Right atrium auricular region (tissue), 2 donors: ENCODE results near the gene ADPRHL1. TPM values are rescaled to one million over a fixed set of nuclear protein-coding genes. Genes with fewer than 3 reads are reported as not detected.
A peak's percentile ranks its signal among the peaks of the same experiment; 100 is the strongest.
"Not testable (repeated sequence)": the region's sequence is repeated elsewhere in the genome, so short reads cannot be mapped to it uniquely, and the experiment has no call there.

Experiments used
- DNase-seq: peaks from one replicate; pipeline ENCODE4 v3.0.0-alpha.2; 2019; ENCODE audit warnings: low spot score
- H3K27ac ChIP-seq, 2 donors: fragments of 200-600 bp; sonication (generic); 1 replicate in 1 of 2; 2 replicates in 1 of 2; pipeline ENCODE4 v1.5.1; 2016 to 2019
- H3K27me3 ChIP-seq, 2 donors: fragments of 200-600 bp; sonication (generic); one replicate each; pipeline versions ENCODE4 v1.5.1 to v1.6.0; 2017 to 2019
- H3K36me3 ChIP-seq: fragments of 200-600 bp; sonication (generic); one replicate; pipeline ENCODE4 v1.5.1; 2016
- H3K4me1 ChIP-seq, 2 donors: fragments of 200-600 bp; sonication (generic); one replicate each; pipeline versions ENCODE4 v1.5.1 to v1.6.0; 2017 to 2019
- H3K4me3 ChIP-seq, 2 donors: fragments of 200-600 bp; sonication (generic); 1 replicate in 1 of 2; 2 replicates in 1 of 2; pipeline ENCODE4 v1.5.1; 2017 to 2019; ENCODE audit warnings: mild to moderate bottlenecking in 1 of 2, moderate library complexity in 1 of 2
- H3K9me3 ChIP-seq, 2 donors: fragments of 200-600 bp; sonication (generic); one replicate each; pipeline ENCODE4 v1.5.1; 2019
- CTCF ChIP-seq, 2 donors: fragments of 200-600 bp; sonication (generic); IDR thresholded peaks; one replicate each; pipeline ENCODE4 v1.5.1; 2019; ENCODE audit warnings: antibody characterized with exemption in 2 of 2
- total RNA-seq, 2 donors: library from RNA; depleted of rRNA; stranded (reverse); fragments of >200 nt; gene quantifications; one replicate each; pipeline ENCODE4 v1.1.0, GENCODE V29; 2016

Gene ADPRHL1
- total RNA-seq, 2 donors from 2014 or later, result 222 to 329 TPM

GRCh38 chr13:113369189-113369588 lies 84.1 kb downstream of the ADPRHL1 start:
- H3K36me3 ChIP-seq, result no peaks in the 10 kb centered on the region
- no peaks in the 10 kb centered on the region for H3K9me3 ChIP-seq
- no peak overlapping the region for H3K4me3 ChIP-seq
- H3K4me1 ChIP-seq, result peaks cover 0 to 6% of the 10 kb centered on the region in 2 donors
- no peaks in the 10 kb centered on the region for H3K27me3 ChIP-seq
- no peak overlapping the region for H3K27ac ChIP-seq
- no peak for TF ChIP-seq CTCF (IDR thresholded peaks at IDR 0.05)
- DNase-seq, result no peak

- H3K27ac ChIP-seq, H3K36me3 ChIP-seq, H3K9me3 ChIP-seq, H3K27me3 ChIP-seq, H3K4me3 ChIP-seq, DNase-seq: not testable (repeated sequence)
- peaks cover 0 to 11% of the 10 kb centered on the region in 2 donors for H3K4me1 ChIP-seq
Measured at GRCh38 chr13:113368353-113368752, 84.9 kb downstream of the ADPRHL1 start.

GRCh38 chr13:113367771-113368170 lies 85.5 kb downstream of the ADPRHL1 start:
- peak; percentile 54 for DNase-seq
- no peak overlapping the region for H3K4me3 ChIP-seq
- TF ChIP-seq CTCF (IDR thresholded peaks at IDR 0.05), result no peak
- H3K36me3 ChIP-seq, result no peaks in the 10 kb centered on the region
- H3K9me3 ChIP-seq, result no peaks in the 10 kb centered on the region
- peaks cover 0 to 17% of the 10 kb centered on the region in 2 donors for H3K4me1 ChIP-seq
- no peaks in the 10 kb centered on the region for H3K27me3 ChIP-seq
- no peak overlapping the region for H3K27ac ChIP-seq

- H3K27me3 ChIP-seq, result no peaks in the 10 kb centered on the region
- TF ChIP-seq CTCF (IDR thresholded peaks at IDR 0.05), result no peak
- no peak overlapping the region for H3K4me3 ChIP-seq
- DNase-seq, result peak; percentile 57
- no peak overlapping the region for H3K27ac ChIP-seq
- H3K36me3 ChIP-seq, result no peaks in the 10 kb centered on the region
- peaks cover 0 to 17% of the 10 kb centered on the region in 2 donors for H3K4me1 ChIP-seq
- H3K9me3 ChIP-seq, result no peaks in the 10 kb centered on the region
Measured at GRCh38 chr13:113367020-113367560, 86.2 kb downstream of the ADPRHL1 start.

- Histone ChIP-seq H3K27me3 (no peaks in the 10 kb centered on the region), H3K4me3 (no peak overlapping the region), H3K4me1 (peaks cover 0 to 17% of the 10 kb centered on the region in 2 donors), H3K27ac (no peak overlapping the region), H3K9me3 (no peaks in the 10 kb centered on the region), H3K36me3 (no peaks in the 10 kb centered on the region)
- TF ChIP-seq CTCF (IDR thresholded peaks at IDR 0.05), result no peak
- peak; percentile 55 for DNase-seq
Measured at GRCh38 chr13:113365971-113366588, 87.2 kb downstream of the ADPRHL1 start.

GRCh38 chr13:113365583-113365970 lies 87.7 kb downstream of the ADPRHL1 start:
- peak; percentile 47 for DNase-seq
- Histone ChIP-seq H3K36me3 (no peaks in the 10 kb centered on the region), H3K9me3 (no peaks in the 10 kb centered on the region), H3K4me1 (peaks cover 0 to 17% of the 10 kb centered on the region in 2 donors), H3K27ac (no peak overlapping the region), H3K4me3 (no peak overlapping the region), H3K27me3 (no peaks in the 10 kb centered on the region)
- no peak for TF ChIP-seq CTCF (IDR thresholded peaks at IDR 0.05)
